ENCODE data around the gene PIK3C3. TPM values are rescaled to one million over a fixed set of nuclear protein-coding genes. Genes with fewer than 3 reads are reported as not detected.

Gene PIK3C3
- total and polyA plus RNA-seq, 4 donors = 12.2 to 25.8 (median 15.8) TPM

- H3K36me3 ChIP-seq (ENCODE audit: control insufficient read depth in 4 of 4, insufficient read depth in 3 of 4, low read depth in 1 of 4, low read length in 3 of 4) = peaks cover 4 to 29% (median 22%) of the 10 kb centered on the region in 4 donors
- no peak overlapping the region for H3K27ac ChIP-seq (ENCODE audit: low read depth in 1 of 2, low read length in 2 of 2)
- TF ChIP-seq CTCF (IDR thresholded peaks at IDR 0.05; ENCODE audit: low read depth, low read length, missing input control) (no peak), RXRA (IDR thresholded peaks at IDR 0.05) (no peak), EGR1 (IDR thresholded peaks at IDR 0.05; ENCODE audit: low read depth in 2 of 2) (no peak), YY1 (IDR thresholded peaks at IDR 0.05) (no peak), NR2F2 (IDR thresholded peaks at IDR 0.05) (no peak), FOXA2 (IDR thresholded peaks at IDR 0.05) (no peak), HNF4A (conservative IDR thresholded peaks at IDR 0.05) (no peak), RAD21 (IDR thresholded peaks at IDR 0.05) (no peak)
- H3K9me3 ChIP-seq (ENCODE audit: control insufficient read depth in 4 of 4, low read length in 3 of 4) = no peaks in the 10 kb centered on the region
- WGBS = 98% methylated on average over 4 of the region's 4 CpGs
- no peak overlapping the region for H3K9ac ChIP-seq (ENCODE audit: low read depth in 1 of 2, low read length in 2 of 2)
- H3K4me3 ChIP-seq (ENCODE audit: low read depth in 1 of 3, low read length in 3 of 3) = no peak overlapping the region
- H3K4me1 ChIP-seq (ENCODE audit: control insufficient read depth in 4 of 4, insufficient read depth in 4 of 4, low read length in 3 of 4) = peaks cover 0 to 4% (median 2%) of the 10 kb centered on the region in 4 donors
- H3K27me3 ChIP-seq (ENCODE audit: control insufficient read depth in 4 of 4, insufficient read depth in 4 of 4, low read length in 3 of 4) = no peaks in the 10 kb centered on the region
- no peak for DNase-seq (ENCODE audit: low spot score)
Observed at GRCh38 chr18:41966943-41967342, 11.9 kb downstream of the PIK3C3 start.

- no peak overlapping the region for H3K4me3 ChIP-seq (ENCODE audit: low read depth in 1 of 3, low read length in 3 of 3)
- H3K9ac ChIP-seq (ENCODE audit: low read depth in 1 of 2, low read length in 2 of 2) = no peak overlapping the region
- no peaks in the 10 kb centered on the region for H3K9me3 ChIP-seq (ENCODE audit: control insufficient read depth in 4 of 4, low read length in 3 of 4)
- H3K27ac ChIP-seq (ENCODE audit: low read depth in 1 of 2, low read length in 2 of 2) = no peak overlapping the region
- no peak for DNase-seq (ENCODE audit: low spot score)
- 91% methylated on average over 2 of the region's 2 CpGs for WGBS
- peaks cover 4 to 24% (median 18%) of the 10 kb centered on the region in 4 donors for H3K36me3 ChIP-seq (ENCODE audit: control insufficient read depth in 4 of 4, insufficient read depth in 3 of 4, low read depth in 1 of 4, low read length in 3 of 4)
- H3K27me3 ChIP-seq (ENCODE audit: control insufficient read depth in 4 of 4, insufficient read depth in 4 of 4, low read length in 3 of 4) = no peaks in the 10 kb centered on the region
- TF ChIP-seq ATF3 (IDR thresholded peaks at IDR 0.05) (no peak), REST (IDR thresholded peaks at IDR 0.05) (no peak), RAD21 (IDR thresholded peaks at IDR 0.05) (no peak), HNF4A (conservative IDR thresholded peaks at IDR 0.05) (no peak), ZBTB33 (IDR thresholded peaks at IDR 0.05) (no peak), SP1 (IDR thresholded peaks at IDR 0.05) (no peak), YY1 (IDR thresholded peaks at IDR 0.05) (no peak), GABPA (IDR thresholded peaks at IDR 0.05 in 1 of 2, conservative IDR thresholded peaks at IDR 0.05 in 1 of 2) (no peak), JUND (IDR thresholded peaks at IDR 0.05) (no peak)
- H3K4me1 ChIP-seq (ENCODE audit: control insufficient read depth in 4 of 4, insufficient read depth in 4 of 4, low read length in 3 of 4) = peaks cover 0 to 4% (median 2%) of the 10 kb centered on the region in 4 donors
Observed at GRCh38 chr18:41967680-41968079, 12.6 kb downstream of the PIK3C3 start.
